ENCODE data around the gene CDNF. TPM values are rescaled to one million over a fixed set of nuclear protein-coding genes. Genes with fewer than 3 reads are reported as not detected.

CDNF gene
- total and polyA plus RNA-seq, 4 experiments from 2014 or later = 0.94 to 2.5 (median 1.7) TPM

DNA sequence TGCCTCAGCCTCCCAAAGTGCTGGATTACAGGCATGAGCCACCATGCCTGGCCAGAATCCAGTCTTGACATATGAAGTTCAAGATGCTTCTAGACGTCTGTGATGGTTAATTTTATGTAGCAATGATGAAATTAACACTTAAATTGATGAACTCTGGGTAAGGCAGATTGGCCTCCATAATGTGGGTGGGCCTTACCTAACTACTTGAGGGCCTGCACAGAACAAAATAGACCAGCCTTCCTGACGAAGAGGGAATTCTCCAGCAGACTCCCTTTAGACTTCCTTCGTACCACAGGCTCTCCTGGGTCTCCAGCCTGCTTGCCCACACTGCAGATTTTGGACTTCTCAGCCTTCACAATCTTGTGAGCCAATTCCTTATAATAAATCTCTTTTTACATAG lies 4.7 kb downstream of the CDNF start:
- Histone ChIP-seq H3K27me3 (ENCODE audit: insufficient read depth, low read length) (no peaks in the 10 kb centered on the region), H3K27ac (ENCODE audit: low read depth, low read length) (no peak overlapping the region), H3K36me3 (ENCODE audit: insufficient read depth, low read length) (no peaks in the 10 kb centered on the region), H3K9me3 (ENCODE audit: control insufficient read depth in 1 of 2, low read length in 2 of 2) (no peaks in the 10 kb centered on the region), H3K4me3 (ENCODE audit: low read length in 2 of 2) (no peak overlapping the region), H3K4me1 (ENCODE audit: insufficient read depth, low read length) (peaks cover 11% of the 10 kb centered on the region)
- Mint-ChIP-seq H3K9me3 (no peaks in the 10 kb centered on the region), H3K36me3 (peaks cover 5 to 12% of the 10 kb centered on the region in 2 donors), H3K4me3 (no peak overlapping the region), H3K27me3 (no peaks in the 10 kb centered on the region), H3K27ac (no peak overlapping the region), H3K4me1 (peaks cover 6 to 13% (median 12%) of the 10 kb centered on the region in 4 donors)
- ChIA-PET POLR2A (ENCODE audit: partially characterized antibody) (no interaction called here), CTCF (ENCODE audit: partially characterized antibody) (no interaction called here)
- intact Hi-C loops (cut with micrococcal nuclease) = no loop called here
- no peak for DNase-seq

DNA sequence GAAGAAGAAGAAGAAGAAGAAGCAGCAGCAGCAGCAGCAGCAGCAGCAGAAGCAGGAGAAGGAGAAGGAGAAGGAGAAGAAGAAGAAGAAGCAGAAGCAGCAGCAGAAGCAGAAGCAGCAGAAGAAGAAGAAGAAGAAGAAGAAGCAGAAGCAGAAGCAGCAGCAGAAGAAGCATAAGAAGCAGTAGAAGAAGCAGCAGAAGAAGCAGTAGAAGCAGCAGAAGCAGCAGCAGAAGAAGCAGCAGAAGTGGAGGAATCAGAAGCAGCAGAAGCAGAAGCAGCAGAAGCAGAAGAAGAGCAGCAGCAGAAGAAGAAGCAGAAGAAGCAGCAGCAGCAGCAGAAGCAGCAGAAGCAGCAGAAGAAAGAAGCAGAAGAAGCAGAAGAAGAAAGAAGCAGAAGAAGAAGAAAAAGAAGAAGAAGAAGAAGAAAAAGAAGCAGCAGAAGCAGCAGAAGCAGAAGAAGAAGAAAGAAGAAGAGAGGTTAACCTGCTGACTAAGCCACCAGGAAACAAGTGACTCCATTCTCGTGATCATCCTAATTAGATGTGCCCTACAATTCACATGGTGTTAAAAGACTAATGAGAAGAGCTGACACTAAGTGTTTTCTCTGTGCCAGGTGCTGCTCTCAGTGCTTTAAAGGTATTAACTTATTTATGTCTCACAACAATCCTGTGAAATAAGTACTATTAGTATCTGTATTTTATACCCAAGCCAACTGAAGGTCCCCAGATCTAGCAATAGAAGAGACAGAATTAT lies 11.6 kb downstream of the CDNF start:
- H3K36me3 Mint-ChIP-seq = no peaks in the 10 kb centered on the region
- POLR2A ChIA-PET (ENCODE audit: partially characterized antibody) = no interaction called here

DNA sequence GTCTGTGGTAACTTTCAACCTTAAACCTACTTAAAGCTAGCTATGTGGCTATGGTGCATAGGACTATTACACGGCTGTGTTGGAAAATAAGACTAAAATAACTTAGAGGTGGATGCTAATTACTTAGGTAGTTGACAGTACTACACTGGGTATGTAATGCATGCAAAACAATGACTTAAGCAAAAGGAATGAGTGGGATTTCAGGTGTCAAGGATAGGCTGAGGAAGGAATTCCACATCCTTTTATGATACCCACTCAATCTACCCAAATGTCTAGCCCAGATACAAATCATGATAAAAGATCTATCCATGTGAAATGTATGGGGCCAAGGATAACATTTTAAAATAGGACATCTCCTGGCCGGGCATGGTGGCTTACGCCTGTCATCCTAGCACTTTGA lies 13.9 kb downstream of the CDNF start:
- intact Hi-C loops (cut with micrococcal nuclease) = loop anchor here (1.0 to 5.0 kb wide), 5 partner anchors 264 to 627 kb away; no protein-coding TSS in a partner anchor
- H3K27me3 Mint-ChIP-seq = no peaks in the 10 kb centered on the region
- H3K27me3 ChIP-seq (ENCODE audit: insufficient read depth, low read length) = no peaks in the 10 kb centered on the region
- H3K27ac ChIP-seq (ENCODE audit: low read depth, low read length) = no peak overlapping the region
- H3K9me3 Mint-ChIP-seq = no peaks in the 10 kb centered on the region
- H3K27ac Mint-ChIP-seq = no peak overlapping the region
- peaks cover 0 to 14% (median 4%) of the 10 kb centered on the region in 4 donors for H3K4me1 Mint-ChIP-seq
- no peak overlapping the region for H3K4me3 Mint-ChIP-seq
- H3K4me3 ChIP-seq (ENCODE audit: low read length in 2 of 2) = no peak overlapping the region
- CTCF ChIA-PET (ENCODE audit: partially characterized antibody) = interaction anchor here (0.7 to 3.4 kb wide), 12 partner anchors 13 to 627 kb away, joined by 3 to 45 read pairs (median 10); partner anchors contain the start of genes CDNF, HSPA14 and MSANTD7
- no peak for DNase-seq
- no peaks in the 10 kb centered on the region for H3K9me3 ChIP-seq (ENCODE audit: control insufficient read depth in 1 of 2, low read length in 2 of 2)
- no peaks in the 10 kb centered on the region for H3K36me3 ChIP-seq (ENCODE audit: insufficient read depth, low read length)
- no peaks in the 10 kb centered on the region for H3K4me1 ChIP-seq (ENCODE audit: insufficient read depth, low read length)
- H3K36me3 Mint-ChIP-seq = no peaks in the 10 kb centered on the region
- POLR2A ChIA-PET (ENCODE audit: partially characterized antibody) = interaction anchor here (1.4 kb wide), 1 partner anchor 14 kb away, joined by 8 read pairs; the partner anchor contains the start of genes CDNF, HSPA14 and MSANTD7

More for the DNA sequence above, 11.6 kb downstream of the CDNF start:
- Mint-ChIP-seq H3K4me3 (no peak overlapping the region), H3K27me3 (no peaks in the 10 kb centered on the region), H3K9me3 (no peaks in the 10 kb centered on the region), H3K4me1 (peaks cover 0 to 10% (median under 1%) of the 10 kb centered on the region in 4 donors), H3K27ac (peak overlapping the region in 3 of 7 donors; percentile 9 to 81 (median 81))
- CTCF ChIA-PET (ENCODE audit: partially characterized antibody) = interaction anchor here (0.8 to 1.2 kb wide), 2 partner anchors 326 to 1042 kb away, joined by 4 to 5 read pairs; no protein-coding TSS in a partner anchor
- intact Hi-C loops (cut with micrococcal nuclease) = no loop called here
- Histone ChIP-seq H3K36me3 (ENCODE audit: insufficient read depth, low read length) (no peaks in the 10 kb centered on the region), H3K27me3 (ENCODE audit: insufficient read depth, low read length) (no peaks in the 10 kb centered on the region), H3K27ac (ENCODE audit: low read depth, low read length) (no peak overlapping the region), H3K4me1 (ENCODE audit: insufficient read depth, low read length) (no peaks in the 10 kb centered on the region), H3K9me3 (ENCODE audit: control insufficient read depth in 1 of 2, low read length in 2 of 2) (no peaks in the 10 kb centered on the region), H3K4me3 (ENCODE audit: low read length in 2 of 2) (no peak overlapping the region)
- DNase-seq = no peak

DNA sequence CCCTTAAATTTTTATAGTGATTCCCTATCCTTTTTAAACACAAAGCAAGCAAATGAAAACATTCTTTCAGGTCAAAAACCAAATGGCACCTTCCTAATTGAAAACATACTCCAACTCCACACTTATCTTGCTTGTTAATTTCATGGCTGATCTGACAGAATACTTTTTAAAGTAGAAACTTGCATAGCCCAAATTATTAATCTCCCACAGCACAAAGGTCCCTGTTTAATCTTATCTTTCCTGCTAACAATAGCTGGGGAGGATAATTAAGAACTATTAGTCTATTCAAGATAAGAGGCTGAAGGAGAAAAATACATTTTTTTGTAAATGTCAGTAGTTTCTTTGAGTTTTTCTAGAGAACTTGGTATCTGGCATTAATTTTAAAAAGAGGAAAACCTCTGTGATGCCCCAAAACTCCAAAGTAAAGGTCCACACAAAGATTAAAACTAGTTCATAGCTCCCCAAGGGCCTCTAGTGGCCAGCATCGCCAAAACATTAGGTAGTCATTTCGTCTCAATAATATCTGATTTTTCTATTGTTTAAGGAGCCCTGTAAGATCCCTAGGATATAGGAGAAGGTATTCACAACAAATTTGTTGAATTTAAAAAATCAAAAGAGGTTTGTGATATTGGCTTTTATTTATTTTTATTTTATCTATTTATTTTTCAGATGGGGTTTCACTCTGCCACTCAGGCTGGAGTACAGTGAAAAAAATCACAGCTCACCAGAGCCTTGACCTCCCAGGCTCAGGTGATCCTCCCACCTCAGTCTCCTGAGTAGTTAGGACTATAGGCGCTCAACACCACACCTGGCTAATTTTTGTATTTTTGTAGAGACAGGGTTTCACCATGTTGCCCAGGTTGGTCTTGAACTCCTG lies 14.7 kb downstream of the CDNF start:
- CTCF ChIA-PET (ENCODE audit: partially characterized antibody) = interaction anchor here (0.7 to 3.4 kb wide), 21 partner anchors 9 to 1039 kb away, joined by 3 to 45 read pairs (median 5); partner anchors contain the start of genes CDNF, HSPA14 and MSANTD7
- Mint-ChIP-seq H3K36me3 (no peaks in the 10 kb centered on the region), H3K9me3 (no peaks in the 10 kb centered on the region), H3K4me3 (no peak overlapping the region), H3K4me1 (peaks cover 0 to 14% (median 4%) of the 10 kb centered on the region in 4 donors), H3K27ac (peak overlapping the region in 2 of 7 donors; percentile 18 to 72), H3K27me3 (no peaks in the 10 kb centered on the region)
- H3K4me3 ChIP-seq (ENCODE audit: low read length in 2 of 2) = no peak overlapping the region
- H3K36me3 ChIP-seq (ENCODE audit: insufficient read depth, low read length) = no peaks in the 10 kb centered on the region
- H3K27me3 ChIP-seq (ENCODE audit: insufficient read depth, low read length) = no peaks in the 10 kb centered on the region
- H3K4me1 ChIP-seq (ENCODE audit: insufficient read depth, low read length) = no peaks in the 10 kb centered on the region
- intact Hi-C loops (cut with micrococcal nuclease) = loop anchor here (1.0 to 5.0 kb wide), 5 partner anchors 263 to 626 kb away; no protein-coding TSS in a partner anchor
- no peak overlapping the region for H3K27ac ChIP-seq (ENCODE audit: low read depth, low read length)
- POLR2A ChIA-PET (ENCODE audit: partially characterized antibody) = interaction anchor here (1.4 to 2.1 kb wide), 2 partner anchors 14 to 286 kb away, joined by 8 read pairs; partner anchors contain the start of genes CDNF, HSPA14 and MSANTD7
- DNase-seq = peak in 4 of 5 donors; percentile 39 to 56 (median 41)
- no peaks in the 10 kb centered on the region for H3K9me3 ChIP-seq (ENCODE audit: control insufficient read depth in 1 of 2, low read length in 2 of 2)

DNA sequence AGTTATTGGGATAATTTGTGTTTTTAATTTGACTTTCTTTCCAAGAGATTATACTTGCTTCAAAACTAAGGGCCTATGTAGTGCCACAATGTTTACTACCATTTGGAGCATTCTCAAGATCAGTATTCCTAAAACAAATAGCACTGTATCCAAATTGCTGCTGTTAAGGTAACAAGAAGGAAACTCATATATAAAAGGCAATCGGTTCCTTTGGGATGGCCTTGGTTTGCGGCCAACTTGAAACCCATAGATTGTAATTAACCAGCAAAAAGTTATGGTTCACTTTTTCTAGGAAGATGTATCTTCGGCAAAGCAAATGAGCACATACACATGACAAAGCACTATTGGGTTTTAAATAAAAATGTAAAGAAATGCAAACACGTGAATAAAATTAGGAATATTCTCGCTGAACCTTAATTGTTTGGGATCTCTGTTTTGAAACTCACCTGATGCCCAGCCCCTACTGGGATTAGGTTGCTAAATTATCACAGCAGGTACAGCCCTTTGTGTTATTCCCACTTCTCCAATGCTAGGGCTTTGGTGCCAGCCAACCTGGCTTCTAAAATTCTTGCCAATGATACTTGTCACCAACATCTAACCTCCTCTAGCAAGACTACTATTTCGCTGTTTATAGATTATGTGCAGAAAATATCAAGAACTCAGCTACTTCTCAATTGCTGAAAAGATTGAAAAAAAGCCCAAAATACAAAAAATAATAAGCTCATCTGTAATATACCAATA lies 16.0 kb downstream of the CDNF start:
- Histone ChIP-seq H3K9me3 (ENCODE audit: control insufficient read depth in 1 of 2, low read length in 2 of 2) (no peaks in the 10 kb centered on the region), H3K27ac (ENCODE audit: low read depth, low read length) (no peak overlapping the region), H3K36me3 (ENCODE audit: insufficient read depth, low read length) (no peaks in the 10 kb centered on the region), H3K27me3 (ENCODE audit: insufficient read depth, low read length) (no peaks in the 10 kb centered on the region), H3K4me3 (ENCODE audit: low read length in 2 of 2) (no peak overlapping the region), H3K4me1 (ENCODE audit: insufficient read depth, low read length) (no peaks in the 10 kb centered on the region)
- ChIA-PET CTCF (ENCODE audit: partially characterized antibody) (interaction anchor here (0.9 to 3.4 kb wide), 13 partner anchors 15 to 625 kb away, joined by 4 to 45 read pairs (median 9); partner anchors contain the start of genes CDNF, HSPA14 and MSANTD7), POLR2A (ENCODE audit: partially characterized antibody) (interaction anchor here (2.1 kb wide), 1 partner anchor 284 kb away, joined by 8 read pairs; no protein-coding TSS in a partner anchor)
- DNase-seq = no peak
- Mint-ChIP-seq H3K4me3 (no peak overlapping the region), H3K27me3 (no peaks in the 10 kb centered on the region), H3K36me3 (no peaks in the 10 kb centered on the region), H3K27ac (no peak overlapping the region), H3K9me3 (no peaks in the 10 kb centered on the region), H3K4me1 (peaks cover 0 to 14% (median 4%) of the 10 kb centered on the region in 4 donors)
- intact Hi-C loops (cut with micrococcal nuclease) = loop anchor here (5.0 kb wide), 1 partner anchor 520 kb away; no protein-coding TSS in a partner anchor

DNA sequence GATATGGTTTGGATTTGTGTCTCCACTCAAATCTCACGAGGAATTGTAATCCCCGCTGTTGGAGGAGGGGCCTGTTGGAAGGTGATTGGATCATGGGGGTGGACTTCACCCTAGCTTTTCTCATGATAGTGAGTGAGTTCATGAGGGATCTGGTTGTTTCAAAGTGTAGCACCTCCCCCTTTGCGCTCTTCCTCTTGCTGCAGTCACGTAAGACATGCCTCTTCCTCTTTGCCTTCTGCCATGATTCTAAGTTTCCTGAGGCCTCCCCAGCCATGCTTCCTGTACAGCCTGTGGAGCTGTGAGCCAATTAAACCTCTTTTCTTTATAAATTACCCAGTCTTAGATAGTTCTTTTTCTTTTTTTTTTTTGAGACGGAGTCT lies 17.1 kb downstream of the CDNF start:
- ChIA-PET CTCF (ENCODE audit: partially characterized antibody) (no interaction called here), POLR2A (ENCODE audit: partially characterized antibody) (no interaction called here)
- Histone ChIP-seq H3K4me1 (ENCODE audit: insufficient read depth, low read length) (no peaks in the 10 kb centered on the region), H3K36me3 (ENCODE audit: insufficient read depth, low read length) (no peaks in the 10 kb centered on the region), H3K27me3 (ENCODE audit: insufficient read depth, low read length) (no peaks in the 10 kb centered on the region), H3K4me3 (ENCODE audit: low read length in 2 of 2) (no peak overlapping the region), H3K9me3 (ENCODE audit: control insufficient read depth in 1 of 2, low read length in 2 of 2) (no peaks in the 10 kb centered on the region), H3K27ac (ENCODE audit: low read depth, low read length) (no peak overlapping the region)
- Mint-ChIP-seq H3K27me3 (no peaks in the 10 kb centered on the region), H3K27ac (no peak overlapping the region), H3K36me3 (no peaks in the 10 kb centered on the region), H3K4me1 (peaks cover 0 to 10% (median 4%) of the 10 kb centered on the region in 4 donors), H3K9me3 (no peaks in the 10 kb centered on the region), H3K4me3 (peak overlapping the region in 1 of 8 donors; percentile 17)
- intact Hi-C loops (cut with micrococcal nuclease) = loop anchor here (5.0 kb wide), 1 partner anchor 518 kb away; no protein-coding TSS in a partner anchor
- no peak for DNase-seq

All from CD4-positive, alpha-beta memory T cell (primary cell).